GM19438 (cell line): ENCODE measurements around the gene NFYC.

Source experiments
- ATAC-seq: cut with Tn5 transposase; IDR thresholded peaks from one replicate; pipeline ENCODE4 v1.9.1; 2021; ENCODE audit warnings: low read depth; ENCODE audit not compliant: unreplicated experiment

Gene NFYC

DNA sequence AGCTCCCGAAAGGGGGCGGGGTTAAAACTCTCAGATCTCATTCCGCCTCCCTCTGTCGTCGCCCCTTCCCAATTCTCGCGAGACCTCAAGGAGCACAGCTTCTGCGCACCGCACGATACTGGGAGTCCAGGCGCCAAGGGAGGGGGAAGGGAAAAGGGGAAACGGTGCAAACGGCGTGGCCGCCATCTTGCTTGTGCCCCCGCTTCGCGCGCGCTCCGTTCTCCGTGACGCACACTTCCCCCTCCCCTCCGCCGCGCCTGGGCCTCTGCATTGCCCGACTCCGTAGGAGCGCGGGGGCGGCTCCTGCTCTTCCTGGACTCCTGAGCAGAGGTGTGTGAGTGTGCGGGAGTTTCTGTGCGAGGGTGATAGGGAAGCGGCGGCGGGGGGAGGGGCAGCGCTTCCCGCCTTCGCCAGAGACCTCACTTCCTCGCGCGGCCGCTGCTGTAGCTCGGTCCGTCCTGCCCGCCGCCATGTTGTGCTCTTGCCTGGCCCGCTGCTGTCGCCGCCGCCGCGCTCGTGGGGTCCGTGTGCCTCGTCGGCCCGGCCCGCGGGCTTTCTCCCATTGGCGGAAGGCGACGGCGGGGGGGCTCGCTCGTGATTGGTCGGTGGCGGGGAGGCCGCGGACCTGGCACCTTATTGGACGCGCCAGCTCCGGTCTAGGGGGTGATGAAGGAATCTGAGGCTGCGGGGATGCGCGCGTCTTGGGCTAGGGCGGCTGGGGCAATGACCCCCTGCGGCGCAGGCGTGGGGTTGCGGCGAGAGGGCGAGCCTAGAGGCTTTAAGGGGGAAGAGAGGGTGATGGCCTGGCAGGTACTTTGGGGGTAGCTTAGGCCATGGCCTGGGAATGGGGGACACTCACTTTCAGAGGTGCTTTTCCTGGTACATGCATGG lies at the start of gene NFYC:
TSS of gene NFYC (plus strand) at position 167 of the 891 bp plus-strand sequence. CDS start 47,140 bp downstream, outside the sequence.
- ATAC-seq = peak; percentile 75

DNA sequence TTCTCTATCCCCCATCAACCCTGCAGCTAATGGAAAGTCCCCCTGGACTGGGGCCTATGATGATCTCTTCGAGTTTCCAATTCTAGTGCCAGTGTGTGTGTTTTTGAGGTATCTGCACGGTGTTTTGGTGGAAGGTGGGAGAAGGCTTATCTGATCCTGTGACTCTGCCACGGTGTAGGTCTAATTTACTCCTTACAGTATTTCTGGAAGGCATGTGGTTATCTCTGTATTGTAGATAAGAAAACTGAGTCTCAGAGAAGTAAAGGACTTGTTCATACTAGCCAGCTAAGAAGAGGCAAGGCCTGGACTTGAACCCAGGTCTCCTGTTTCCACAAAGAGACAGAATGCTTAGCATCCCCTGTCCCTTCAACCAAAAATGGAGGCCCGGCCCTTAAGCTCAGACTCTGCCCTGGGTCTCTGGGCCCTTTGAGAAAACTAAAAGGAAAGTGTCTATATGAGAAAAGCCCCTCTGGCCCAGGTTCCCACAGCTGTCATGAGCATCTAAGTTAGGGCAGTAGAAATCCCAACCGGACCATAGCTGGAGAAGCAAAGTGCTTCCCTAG lies 46.3 kb upstream of the NFYC start:
- ATAC-seq = no peak

DNA sequence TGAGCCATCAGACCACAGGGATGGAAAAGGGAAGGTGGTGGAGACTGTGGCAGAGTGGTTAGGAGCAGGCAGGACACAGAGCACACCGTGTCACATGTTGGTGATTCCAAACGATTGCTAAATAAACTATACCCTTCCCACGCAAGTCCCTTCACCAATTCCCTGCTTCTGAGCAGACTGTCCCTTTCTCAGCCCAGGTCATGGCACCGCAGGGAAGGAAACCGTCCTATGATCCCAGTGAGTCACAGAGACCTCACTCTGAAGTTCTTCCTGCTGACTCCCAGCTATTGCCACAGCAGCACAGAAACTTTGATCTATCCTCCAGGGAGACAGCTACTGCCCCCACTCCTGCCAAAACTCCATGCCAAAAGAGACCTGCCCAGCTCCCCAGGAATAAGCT lies 45.2 kb upstream of the NFYC start:
- no peak for ATAC-seq

DNA sequence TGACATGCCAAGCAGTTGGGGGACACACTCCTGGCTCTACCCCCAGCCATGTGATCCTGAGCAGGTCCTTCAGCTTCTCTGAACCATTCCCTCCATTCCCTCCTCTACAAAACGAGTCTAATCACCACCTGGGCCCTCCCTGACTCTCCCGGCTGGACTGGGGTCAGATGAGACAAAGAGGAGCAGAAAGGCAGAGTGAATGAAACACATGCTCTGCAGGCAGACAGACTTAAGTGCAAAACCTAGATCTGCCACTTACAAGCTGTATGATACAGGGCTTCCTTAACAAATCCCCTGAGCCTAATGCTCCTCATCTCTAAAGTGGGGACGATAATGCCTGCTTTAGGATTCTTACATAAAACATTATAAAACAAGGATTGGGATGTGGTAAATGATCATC lies 43.3 kb upstream of the NFYC start:
- no peak for ATAC-seq

DNA sequence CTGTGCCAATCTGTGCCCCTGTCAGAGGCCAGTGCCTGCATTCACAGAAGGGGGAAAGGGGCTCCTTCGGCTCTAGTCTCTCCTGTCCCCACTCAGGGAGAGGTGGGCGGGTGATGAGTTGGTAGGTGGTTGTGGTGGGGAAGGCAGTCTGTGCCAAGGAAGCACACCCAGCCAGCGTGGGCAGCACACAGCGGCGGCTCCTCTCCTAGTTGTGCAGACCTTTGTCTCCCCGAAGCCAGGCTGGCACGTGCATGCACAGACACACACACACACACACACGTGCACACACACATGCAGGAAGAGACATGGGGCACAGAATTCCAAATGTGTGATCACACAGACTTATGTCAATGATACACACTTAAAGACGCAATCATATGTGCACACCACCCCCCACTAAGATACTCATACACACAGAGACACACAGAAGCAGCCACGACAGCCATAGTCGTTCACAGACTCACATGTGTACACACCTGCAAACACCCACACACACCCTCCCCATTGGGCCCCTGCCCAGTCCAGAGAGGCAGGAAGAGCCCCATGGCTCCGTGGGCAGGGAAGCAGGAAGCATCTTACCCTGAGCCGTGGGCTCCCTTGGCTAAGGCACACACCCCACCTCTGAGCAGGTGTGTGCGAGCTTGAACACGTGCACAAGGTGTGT lies 42.4 kb upstream of the NFYC start:
- ATAC-seq = no peak

DNA sequence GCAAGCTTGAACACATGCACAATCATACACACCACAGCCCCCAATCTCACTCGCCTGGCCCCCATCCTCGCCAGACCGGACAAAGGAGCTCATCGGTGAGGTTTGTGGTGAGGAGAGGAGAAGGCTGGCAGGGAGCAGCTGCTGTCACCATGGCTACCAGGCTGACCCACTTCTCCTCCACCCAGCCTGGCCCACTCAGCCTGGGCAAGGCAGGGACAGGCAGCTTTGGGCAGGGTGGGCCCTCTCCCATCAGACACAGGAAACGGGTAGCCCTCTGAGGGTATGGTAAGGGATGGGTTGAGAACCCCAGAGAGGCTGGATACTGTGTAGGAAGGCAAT lies 41.9 kb upstream of the NFYC start:
- ATAC-seq = no peak

DNA sequence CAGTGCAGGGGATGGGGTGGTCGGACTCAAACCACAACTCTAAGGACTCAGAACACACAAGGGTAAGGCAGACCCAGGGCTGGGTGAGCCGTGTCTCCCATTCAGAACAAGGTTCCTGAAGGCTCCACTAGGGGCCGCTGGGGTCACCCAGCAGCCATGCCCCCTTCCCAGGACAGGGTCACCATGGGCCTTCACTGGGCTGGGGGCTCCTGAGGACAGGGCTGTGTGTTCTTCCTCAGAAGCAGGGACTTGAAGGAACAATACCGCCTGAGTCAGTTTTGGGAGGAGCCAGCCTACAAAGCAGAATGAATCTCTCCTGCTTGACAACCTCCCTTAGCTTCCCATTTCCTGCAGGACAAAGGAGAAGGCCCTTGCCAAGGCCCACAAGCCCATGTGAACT lies 41.4 kb upstream of the NFYC start:
- ATAC-seq = no peak

DNA sequence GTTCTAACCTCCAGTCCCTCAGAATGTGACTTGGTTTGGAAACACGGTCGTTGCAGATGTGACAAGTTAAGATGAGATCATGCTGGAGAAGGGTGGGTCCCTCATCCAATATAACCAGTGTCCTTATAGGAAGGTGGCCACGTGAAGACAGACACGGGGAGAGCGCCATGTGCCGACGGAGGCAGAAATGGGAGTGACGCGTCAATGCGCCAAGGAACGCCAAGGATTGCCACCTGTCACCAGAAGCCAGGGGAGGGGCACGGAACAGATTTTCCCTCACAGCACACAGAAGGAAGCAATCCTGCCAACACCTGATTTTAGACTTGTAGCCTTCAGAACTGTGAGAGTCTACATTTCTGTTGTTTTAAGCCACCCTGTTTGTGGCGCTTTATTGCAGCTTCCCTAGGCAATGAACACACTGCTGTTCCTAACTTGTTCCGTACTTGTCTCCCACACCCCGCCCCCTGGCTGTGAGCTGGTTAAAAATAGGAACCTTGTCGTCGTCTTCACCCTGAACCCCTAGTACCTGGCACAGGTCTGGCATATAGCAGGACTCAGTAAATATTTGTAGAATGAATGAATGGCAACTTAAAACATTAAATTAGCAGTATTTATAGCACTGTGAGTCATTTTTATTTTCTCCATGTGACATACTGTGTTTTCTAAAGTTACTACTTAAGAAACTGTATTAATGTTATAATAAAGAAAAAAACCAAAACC lies 40.2 kb upstream of the NFYC start:
- no peak for ATAC-seq

DNA sequence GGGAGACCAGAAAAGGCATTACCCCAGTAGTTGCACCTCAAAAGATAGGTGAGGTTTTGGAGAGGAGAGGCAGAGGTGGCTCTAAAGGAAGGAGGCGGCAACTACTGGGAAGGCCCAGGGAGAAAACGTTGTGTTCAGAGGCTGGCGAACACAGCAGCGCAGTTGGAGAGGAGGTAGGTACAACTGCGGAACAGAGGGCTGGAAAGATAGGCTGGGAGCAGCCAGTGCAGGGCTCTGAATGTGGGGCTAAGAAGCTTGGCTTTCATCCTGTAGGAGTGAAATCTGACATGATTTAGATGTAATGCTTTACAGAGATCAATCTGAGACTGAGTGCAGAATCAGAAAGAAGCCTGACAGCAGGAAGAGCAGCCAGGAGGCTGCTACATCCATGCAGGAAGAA lies 39.0 kb upstream of the NFYC start:
- ATAC-seq = no peak

DNA sequence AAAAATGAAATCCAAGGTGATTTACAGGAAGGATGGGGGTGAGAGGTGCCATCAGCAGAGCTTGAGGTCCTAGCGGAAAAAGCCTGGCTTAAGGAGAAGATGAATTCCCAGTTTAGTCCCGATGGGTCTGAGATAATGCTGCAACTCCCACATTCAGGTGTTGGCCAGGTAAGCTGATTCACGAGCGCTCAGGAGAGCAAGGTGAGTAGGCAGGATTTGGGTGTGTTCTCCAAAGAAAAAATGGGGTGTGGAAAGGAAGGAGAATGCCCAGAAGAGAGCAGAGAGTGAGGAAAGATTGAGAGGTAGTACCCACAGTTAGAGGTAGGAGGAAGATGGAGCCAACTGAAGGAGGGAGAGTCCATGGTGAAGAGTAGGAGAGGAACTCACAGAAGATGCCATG lies 38.5 kb upstream of the NFYC start:
- ATAC-seq = no peak

DNA sequence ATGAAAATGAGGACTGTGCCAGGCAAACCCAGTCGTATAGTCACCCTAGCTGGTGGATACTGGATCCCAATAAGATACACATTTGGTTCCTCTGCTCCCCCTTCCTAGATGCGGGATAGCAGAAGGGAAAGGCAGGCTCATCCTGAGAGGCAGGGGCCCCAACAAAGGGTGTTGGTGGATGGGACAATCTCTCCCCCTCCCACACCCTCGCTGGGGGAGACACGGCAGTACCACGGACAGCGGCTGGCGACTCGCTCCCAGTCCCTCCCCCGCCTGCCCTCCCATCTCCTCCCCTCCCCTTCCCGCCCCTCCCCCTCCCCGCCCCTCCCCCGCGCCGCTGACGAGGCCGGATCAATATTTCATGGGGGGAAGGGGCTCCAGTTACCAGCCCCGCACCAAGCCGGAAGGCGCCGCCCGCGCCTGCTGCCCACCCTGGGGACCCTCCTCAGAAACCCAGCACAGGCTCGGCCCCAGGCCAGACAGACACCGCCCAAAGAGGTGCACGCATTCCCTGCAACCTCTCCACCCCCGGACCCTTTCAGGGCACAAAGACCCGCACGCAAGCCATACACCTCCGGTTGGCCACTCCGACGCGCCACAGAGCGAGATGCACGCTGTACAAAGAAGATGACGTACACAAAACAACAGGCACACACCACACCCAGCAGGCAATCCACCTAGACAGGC lies 37.5 kb upstream of the NFYC start:
- ATAC-seq = no peak

DNA sequence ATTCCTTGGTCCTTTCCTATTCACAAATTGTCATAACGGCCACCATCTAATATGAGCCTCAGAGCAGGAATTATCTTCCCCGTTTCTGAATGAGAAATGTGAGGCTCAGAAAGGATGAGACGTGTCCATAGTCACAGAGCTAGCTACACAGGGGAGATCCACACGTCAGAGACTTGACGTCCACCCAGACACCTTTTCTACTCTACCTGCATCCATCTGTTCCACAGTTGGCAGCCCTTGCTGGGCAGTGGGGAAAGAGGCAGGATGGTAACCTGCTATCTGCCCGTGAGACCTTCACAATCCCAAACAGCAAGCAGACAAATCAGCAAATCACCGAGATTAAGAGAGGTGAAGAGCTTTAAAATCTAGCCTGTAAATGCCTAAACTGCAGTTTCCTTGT lies 34.5 kb upstream of the NFYC start:
- no peak for ATAC-seq

DNA sequence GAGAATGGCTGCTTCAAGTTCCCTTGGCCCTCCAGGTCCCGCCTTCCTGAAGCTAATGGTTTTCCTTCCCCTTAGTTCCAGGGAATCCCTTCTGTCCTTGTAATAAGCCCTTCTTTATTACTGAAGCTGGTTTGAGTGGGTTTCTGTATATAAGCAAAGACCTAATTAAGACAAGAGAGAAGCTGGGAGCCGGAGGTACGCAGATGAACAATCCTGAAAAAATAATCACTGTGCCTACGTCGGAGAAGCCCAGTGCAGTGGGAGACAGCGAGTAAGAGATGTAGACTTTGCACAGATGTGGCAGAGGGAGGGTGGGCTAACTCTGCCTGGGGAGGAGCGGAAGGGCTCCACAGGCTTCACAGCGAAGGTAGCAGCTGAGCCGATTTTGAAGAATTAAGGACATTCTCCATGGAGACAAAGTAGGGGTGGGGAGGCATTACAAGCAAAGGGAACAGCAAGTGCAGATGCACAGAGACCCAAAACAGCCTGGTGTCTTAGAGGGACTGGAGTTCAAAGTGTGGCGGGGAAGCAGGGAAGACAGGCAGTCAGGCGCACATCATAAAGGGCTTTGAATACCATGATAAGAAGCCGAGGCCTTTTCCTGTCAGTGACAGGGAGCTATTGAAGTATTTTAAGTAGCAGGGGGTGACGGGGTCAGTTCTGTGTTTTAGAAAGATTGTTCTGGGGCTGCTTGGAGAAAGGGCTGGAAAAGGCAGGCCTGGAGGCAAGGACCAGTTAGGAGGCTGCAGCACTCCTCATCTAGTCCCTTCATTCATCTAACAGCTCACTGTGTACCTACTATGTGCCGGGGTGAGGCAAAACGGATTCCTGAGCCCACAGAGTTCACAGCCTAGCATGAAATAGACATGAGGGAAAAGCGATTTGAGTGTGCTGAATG lies 32.5 kb upstream of the NFYC start:
- no peak for ATAC-seq

DNA sequence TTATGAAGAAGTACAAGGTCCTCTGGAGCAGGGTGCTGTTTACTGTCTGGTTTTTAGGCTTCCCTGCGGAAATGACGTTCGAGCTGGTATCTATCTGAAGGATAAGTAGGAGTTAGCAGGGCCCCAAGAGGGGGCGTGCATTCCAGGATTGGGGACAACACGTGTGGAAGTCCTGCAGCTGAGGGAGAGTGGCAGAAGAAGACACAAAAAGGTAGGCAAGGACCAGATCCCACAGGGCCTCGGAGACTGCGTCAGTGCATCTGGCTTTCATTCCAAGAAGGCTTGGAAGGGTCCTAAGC lies 31.9 kb upstream of the NFYC start:
- ATAC-seq = no peak

DNA sequence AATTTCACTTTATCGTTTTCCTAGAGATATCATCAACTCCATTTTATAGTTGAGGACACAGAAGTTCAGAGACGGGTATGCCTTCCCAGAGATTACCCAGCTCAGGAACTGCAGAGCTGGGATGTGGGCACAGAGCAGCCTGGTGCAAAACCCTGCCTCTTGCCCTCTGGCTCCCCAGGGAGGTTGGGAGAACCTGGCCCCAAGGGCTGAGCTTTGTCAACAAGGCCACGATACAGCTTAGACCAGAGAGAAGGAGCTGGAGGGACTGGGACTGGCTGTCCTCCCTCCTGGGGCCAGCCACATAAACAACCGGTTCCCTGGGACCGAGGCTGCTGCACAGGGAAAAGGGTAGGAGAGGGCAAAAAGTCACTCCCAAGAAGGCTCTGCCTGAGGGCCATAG lies 29.8 kb upstream of the NFYC start:
- no peak for ATAC-seq

DNA sequence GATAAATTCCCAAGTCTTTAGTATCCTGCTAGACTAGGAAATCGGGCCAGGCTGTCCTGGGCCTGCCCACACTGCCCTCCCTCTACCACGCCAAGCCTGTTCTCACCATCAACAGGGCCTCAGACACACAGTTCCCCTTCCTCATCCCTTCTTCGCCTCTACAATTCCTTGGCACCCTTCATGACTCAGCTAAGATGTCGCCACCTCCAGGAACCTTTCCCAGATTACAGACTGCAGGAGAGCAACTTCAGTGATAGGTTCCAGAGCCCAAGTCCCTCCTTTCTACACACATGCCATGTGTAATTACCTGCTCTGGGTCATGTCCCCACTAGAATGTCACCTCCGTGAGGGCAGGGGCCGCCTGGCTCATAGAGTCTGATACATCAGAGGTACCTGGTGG lies 29.4 kb upstream of the NFYC start:
- no peak for ATAC-seq

DNA sequence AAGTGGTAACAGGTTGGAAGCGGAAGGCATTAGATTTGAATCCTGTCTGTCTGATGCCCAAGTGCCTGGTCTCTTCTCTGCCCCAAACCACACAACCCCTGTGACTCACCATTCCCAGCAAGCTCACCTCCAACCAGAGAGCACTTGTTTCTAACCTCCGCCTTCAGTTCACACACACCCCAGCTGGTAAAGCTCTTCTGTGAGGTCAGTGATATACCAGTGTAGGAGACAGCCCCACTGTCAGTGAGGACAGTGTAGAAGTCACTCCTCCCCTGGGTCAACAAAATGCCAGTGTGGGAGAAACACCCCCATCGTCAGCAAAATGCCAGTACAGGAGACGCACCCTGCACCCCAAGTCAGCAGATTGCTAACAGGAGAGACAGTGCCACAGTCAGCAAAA lies 28.6 kb upstream of the NFYC start:
- no peak for ATAC-seq

DNA sequence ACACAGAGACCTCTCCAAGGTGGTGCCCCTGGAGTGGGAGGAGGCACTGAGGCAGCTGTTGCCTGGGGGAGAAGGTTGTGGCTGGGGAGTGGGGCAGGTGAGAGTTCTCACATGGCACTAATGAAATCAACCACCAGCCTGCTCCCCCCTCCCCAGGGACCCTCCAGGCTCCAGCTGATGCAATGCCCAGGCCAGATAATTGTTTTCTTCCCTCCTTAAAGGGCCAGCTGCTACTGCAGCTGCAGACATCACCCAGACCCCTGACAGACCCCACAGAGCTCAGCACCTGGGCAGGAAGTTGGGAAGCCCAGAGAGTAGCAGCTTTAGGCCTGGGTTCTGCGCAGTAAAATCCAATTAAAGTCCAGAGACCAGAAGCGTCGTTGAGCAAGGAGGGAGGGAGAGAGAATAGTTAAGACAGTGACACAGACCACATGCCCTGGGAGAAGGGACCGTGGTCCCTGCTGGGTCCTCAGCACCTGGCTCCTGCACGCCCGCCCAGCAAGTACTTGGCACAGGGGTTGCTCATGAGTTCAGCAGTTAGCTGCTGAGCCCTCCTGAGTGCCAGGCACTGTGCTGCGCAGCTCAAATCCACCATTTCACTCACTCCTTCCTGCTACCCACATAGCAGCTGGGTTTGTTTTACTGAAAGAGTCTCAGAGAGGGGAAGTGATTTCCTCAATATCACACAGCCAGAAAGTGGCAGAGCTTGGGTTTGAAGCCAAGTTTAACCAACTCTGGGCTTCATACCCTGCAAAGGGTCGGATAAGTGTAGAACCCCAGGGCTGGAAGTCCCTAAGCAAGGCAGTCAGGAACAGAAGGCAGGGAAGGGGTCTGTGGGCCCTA lies 28.0 kb upstream of the NFYC start:
- ATAC-seq = no peak

DNA sequence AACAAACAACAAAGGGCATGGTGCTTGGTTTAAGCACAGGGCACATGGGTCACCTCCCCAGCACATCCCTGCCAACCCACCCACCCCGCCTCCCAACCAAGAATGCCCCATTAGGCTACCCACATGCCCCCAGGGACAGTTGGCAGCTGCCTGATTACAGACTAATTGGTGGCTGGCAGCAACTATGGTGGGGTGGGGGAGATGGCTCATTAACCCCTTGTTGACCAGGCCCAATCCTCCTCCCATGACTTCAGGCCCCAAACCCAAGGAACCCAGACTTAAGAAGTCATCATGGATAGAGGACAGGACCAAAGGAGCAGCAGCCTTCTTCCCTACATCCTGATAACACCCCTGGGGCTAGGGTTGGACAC lies 27.4 kb upstream of the NFYC start:
- no peak for ATAC-seq
